SHP77 treated with DMSO at 0.1 percent for 48 hours (cell line): ENCODE measurements around the gene PTPRQ.

Experiments used
- DNase-seq: peaks from one replicate; lab custom pipeline; 2025; lab: John Stamatoyannopoulos, UW

Gene PTPRQ

GRCh38 chr12:80702889-80703805 is 259.1 kb downstream of the PTPRQ start:
- no peak for DNase-seq

- DNase-seq, result no peak
These were observed 260.4 kb downstream of the PTPRQ start for GRCh38 chr12:80704420-80704819.

DNA sequence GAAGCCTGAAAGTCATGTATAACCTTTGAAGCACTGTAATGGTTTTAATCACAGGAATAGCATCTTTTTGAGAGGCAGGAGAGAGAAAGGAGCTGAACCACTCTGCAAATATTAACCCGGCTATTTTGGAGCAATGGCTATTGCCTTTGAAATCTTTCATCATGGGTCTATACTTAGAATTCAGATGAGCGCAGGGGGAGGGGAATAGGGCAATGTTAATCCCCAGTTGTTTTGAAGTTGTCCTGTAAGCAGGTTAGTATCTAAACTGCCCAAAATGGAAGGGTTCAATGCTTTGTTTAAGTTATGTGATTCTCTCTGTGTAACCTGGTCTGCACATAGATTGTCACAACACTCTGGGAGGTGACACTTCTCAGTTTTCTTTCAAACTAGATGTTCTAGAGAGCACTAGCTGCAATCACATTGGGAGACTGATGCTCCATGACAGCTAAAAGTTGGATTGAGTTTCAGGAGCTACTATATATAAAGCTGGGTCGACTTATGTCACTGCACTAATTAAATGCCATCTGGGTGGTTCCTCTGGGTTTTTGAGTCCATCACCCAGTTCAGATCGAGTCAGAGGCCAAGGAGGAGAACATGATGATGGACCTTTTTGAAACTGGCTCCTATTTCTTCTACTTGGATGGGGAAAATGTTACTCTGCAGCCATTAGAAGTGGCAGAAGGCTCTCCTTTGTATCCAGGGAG is 263.2 kb downstream of the PTPRQ start, which contains the start of gene MYF6:
TSS of gene MYF6 (plus strand) at position 509 of the 704 bp plus-strand sequence. CDS start at position 595, 86 bp downstream.
- DNase-seq, result no peak

- no peak for DNase-seq
These were observed 263.8 kb downstream of the PTPRQ start for GRCh38 chr12:80707830-80708258.

DNA sequence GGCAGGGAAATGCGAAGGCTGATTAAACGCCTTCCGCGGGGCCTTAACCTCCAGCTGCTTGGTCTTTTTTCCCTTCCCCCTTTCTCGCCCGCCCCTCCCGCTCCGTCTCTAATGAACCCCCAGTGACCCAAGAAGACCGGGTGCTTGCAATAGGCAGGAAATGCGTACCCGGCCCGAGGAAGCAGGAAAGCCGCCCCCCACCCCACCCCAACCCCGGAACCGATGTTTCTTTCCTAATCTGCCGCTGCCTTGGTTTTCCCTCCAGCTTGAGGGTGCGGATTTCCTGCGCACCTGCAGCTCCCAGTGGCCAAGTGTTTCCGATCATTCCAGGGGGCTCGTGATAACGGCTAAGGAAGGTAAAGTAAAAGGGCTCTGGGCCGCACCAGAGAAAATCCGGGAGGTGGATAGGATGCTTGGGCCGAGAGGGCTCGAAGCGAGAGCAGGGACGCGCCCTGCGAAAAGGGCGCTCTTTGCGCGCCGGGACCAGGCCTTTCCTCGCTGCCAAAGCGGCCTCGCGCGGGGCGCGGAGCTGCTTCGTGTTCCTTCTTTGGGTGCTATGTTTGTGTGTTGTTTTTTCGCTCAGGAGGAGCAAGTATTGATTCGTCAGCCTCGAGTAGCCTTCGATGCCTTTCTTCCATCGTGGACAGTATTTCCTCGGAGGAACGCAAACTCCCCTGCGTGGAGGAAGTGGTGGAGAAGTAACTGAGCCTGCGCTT is 264.4 kb downstream of the PTPRQ start:
- DNase-seq, result no peak

DNA sequence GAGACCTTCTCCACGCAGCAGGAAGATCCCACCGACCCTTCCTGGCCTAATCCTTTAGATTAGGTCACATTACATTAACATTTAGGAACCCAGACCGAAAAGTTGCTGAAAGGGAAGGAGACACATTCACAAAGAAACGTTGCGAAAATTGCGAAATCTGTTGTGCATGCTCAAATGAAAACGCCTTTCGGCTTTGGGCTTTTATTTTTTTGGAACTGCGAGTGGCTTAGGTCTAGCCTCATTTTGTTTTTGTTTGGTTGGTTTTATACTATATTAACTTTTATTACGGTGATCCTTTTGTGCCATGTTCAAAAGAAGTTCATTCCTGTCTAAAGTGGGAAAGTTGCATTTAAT is 264.9 kb downstream of the PTPRQ start:
- DNase-seq, result no peak

GRCh38 chr12:80709811-80710726 is 266.0 kb downstream of the PTPRQ start:
- DNase-seq, result no peak

- no peak for DNase-seq
These were observed 266.9 kb downstream of the PTPRQ start for GRCh38 chr12:80710727-80711449.

- no peak for DNase-seq
These were observed 267.8 kb downstream of the PTPRQ start for GRCh38 chr12:80711866-80712265.

- no peak for DNase-seq
These were observed 268.8 kb downstream of the PTPRQ start for GRCh38 chr12:80712866-80713265.

DNA sequence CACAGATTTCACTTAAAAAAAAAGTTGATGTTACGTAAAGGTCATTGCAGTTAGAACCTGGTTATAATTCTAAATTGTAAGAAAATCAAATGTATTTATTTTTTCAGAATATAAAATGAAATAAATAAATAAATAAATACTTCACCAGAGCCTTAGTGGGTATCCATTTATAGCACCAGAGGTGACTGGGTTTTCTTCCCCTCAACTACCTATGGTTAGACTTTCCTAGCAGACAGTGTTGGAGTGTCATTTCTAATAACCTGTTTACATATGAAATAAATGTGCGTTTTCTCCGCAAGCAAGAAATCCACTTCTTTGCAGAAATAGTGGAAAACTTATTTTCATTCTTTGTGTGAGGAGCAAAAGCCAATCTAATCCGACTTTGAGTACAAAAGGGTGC is 269.4 kb downstream of the PTPRQ start:
- no peak for DNase-seq

DNA sequence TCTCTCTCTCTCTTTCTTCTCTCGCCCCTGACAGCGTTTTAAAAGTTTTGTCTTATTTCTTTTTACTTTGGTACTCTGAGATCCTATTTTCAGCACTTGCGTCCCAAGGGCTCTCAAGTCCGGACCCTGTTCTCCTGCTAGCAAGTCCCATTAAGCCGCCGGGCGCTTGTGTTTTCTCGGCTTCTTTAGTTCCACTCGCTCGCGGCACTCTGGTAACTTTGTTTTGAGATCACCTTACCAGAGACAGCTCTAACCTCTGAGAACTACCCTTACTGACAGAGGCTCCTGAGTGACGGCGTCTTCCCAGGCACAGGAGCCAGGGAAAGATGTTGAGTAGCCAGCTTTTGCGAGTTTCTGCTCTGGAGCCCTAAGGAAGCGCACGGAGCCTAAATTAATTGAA is 270.0 kb downstream of the PTPRQ start:
- DNase-seq, result no peak

GRCh38 chr12:80714846-80715245 is 270.8 kb downstream of the PTPRQ start:
- no peak for DNase-seq

DNA sequence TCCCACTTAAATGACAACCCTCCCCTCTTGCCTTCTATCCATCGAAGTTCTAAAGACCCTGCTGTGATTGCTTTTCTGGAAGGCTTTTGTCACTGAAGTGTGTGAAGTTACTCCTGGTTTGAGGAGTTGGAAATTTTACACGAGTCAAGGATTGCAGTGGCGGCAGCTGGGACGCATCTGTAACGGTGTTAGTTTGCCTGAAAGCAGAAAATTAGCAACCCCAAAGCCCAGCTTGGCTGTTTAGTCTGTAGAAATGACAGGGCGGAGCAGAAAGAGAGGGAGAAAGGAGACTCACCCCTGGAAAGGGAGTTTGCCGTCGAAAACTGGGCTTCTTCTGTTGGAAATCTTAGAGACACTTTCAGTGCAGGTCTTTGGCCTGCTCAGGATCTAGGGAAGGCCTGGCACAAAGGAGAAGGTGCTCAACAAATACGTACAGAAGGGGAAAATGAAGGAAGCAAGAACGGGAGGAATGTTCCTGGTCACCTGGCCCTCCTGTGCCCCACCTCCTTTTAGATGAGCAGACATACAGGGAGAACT is 271.7 kb downstream of the PTPRQ start:
- no peak for DNase-seq

GRCh38 chr12:80716696-80717469 is 272.8 kb downstream of the PTPRQ start, which contains the start of gene MYF5:
Gene MYF5 (plus strand): TSS chr12:80716912. CDS start chr12:80717064, 152 bp downstream.
- no peak for DNase-seq

GRCh38 chr12:80717856-80718255 is 273.8 kb downstream of the PTPRQ start:
- DNase-seq, result no peak

- DNase-seq, result no peak
These were observed 276.5 kb downstream of the PTPRQ start for GRCh38 chr12:80720516-80720915.

DNA sequence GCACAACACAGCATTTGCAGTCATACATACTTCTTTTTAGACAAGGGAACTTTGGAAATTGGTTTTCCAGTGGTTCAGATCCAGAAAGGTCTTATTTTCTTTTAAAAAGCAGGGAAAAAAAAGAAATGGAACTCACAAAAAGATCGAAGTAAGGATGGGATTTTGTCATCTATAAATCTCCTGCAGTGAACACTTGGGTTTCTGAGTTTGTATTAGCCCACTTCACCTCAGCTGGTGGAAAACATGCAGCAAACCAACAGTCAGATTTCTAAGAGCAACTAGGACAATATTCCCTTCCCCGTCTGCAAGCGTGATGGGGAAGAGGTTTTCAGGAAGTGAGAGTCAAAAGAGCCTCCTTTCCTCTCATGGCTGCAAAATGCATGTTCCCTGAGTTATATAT is 277.3 kb downstream of the PTPRQ start:
- no peak for DNase-seq
